Measurements from ENCODE around the gene PLCB1.

PLCB1 gene

DNA sequence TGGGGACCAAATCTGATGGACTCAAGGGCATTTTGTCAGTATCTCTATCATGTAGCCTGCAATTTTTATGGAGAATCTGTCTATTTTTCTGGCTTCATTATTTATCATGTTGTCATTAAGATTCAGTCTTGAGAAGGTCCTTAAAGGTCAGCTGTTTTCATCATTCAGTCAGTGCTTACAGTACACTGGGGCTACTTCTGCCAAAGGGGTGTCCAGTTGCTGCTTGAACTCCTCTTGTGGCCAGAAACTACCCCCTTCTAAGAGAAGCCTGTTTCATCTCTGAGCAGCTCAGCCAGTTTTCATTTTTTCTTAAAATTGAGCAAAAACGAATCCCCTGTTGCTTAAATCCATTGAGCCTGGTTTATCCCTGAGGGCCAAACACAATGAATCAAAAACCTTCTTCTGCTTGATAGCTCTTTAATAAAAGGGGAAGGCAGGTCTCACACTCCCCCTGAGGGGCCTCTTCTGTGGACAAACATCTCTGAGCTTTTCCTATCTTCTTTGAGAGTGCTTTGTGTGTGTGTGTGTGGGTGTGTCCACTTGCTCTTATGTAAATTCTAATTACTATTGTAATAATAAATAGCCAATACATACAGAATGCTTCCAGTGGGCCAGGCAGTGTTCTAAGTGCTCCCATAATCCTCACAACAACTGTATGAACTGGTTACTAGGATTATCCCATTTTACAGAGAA is 172.2 kb downstream of the PLCB1 start:
- DNase-seq, result no peak

DNA sequence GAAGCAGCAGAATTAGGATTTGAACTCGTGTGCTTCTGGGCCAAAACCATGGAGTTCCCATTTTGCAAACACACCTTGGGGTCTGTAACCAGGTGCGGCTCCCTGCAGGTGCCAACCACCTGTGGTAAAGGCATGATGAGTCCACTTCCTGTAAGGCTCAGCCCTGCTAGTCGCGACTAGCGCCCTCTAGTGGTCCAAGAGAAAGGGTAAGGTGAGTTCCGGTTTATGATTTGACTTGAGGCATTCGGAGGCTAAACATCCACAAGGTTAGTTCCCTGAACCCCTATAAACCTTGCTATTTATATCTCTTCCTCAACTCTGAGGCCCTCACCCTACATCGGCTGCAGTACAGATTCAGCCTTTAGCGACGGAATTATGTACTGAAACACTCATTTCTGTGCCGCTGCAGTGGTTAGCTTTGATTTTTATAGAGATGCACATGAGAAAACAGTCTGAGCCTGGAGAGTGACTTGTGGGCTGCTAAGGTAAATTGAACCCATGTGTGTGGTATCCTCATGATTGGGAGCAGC is 173.4 kb downstream of the PLCB1 start:
- DNase-seq, result peak; percentile 60 to 66

- no peak for DNase-seq
Observed at GRCh38 chr20:8306937-8307336, 174.9 kb downstream of the PLCB1 start.

GRCh38 chr20:8309634-8310033 is 177.6 kb downstream of the PLCB1 start:
- no peak for DNase-seq

DNA sequence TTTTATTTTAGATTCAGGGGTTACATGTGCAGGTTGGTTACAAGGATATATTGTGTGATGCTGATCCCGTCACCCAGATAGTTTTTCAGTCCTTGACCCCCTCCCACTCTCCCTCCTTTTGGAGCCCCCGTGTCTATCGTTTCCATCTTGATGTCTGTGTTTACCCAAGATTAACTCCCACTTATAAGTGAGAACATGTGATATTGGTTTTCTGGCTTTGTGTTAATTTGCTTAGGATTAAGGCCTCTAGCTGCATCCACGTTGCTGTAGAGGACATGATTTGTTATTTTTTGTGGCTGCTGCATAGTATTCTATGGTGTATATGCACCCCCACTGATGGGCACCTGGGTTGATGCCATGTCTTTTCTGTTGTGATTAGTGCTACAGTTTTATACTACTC is 178.6 kb downstream of the PLCB1 start:
- DNase-seq, result no peak

DNA sequence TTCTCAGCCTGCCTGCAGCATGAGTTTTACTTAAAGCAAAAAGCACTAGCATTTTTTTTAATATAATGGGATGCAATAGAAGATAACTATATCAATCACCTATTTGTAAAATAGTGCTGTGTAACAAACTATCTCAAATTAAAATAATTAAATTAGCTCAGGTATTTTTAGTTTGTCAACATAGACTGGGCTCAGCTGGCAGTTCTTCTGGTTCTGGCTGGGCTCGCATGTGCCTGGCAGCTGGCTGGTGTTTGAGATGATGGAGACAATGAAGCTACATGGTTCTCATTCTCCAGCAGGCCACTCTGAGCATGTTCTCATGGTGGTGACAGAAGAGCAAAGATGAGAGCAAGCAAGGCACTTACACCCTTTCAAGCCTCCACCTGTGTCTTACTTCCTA is 181.0 kb downstream of the PLCB1 start:
- no peak for DNase-seq

DNA sequence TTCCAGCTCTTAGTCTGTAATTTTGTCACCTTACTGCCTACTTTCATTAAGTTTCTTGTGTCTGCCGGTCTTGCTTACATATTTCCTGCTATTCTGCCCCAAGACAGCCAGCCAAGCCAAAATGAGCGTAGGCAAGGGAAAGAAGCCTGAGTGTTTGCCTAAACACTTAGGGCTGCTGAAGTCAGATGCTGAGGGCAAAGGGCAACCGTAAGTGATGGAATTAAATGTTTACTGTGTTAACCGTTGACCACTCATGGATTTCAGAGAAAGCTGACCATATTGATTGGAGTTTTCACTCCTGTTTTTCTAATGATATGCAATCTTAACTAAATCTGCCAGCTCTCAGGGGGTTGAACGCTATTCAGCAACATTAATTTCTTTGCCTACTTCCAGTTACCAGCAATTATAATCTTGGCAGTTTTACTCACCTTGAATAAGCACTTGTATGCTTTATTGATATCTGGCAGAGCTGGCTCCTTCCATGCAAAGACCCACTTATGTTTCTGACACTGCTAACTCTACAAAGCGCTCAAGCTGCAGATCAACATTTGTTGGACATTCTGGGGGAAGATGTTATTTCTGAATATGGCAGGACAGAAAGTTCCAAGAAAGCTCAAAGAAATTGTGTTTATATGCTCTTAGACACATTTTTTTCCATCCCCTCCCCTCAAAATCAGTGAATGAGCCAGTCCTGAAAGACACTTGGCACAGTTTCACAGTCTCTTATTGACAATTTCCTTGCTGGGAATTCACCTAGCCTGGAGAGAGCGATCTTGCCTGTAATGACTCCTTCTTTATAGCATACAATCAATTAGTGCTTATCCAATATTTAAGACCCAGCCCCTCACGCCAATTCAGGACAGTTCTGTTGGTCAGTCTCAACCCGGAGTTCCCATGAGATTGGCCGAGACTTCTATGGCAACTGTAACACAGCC is 183.8 kb downstream of the PLCB1 start:
- no peak for DNase-seq

GRCh38 chr20:8317448-8317847 is 185.4 kb downstream of the PLCB1 start:
- no peak for DNase-seq

DNA sequence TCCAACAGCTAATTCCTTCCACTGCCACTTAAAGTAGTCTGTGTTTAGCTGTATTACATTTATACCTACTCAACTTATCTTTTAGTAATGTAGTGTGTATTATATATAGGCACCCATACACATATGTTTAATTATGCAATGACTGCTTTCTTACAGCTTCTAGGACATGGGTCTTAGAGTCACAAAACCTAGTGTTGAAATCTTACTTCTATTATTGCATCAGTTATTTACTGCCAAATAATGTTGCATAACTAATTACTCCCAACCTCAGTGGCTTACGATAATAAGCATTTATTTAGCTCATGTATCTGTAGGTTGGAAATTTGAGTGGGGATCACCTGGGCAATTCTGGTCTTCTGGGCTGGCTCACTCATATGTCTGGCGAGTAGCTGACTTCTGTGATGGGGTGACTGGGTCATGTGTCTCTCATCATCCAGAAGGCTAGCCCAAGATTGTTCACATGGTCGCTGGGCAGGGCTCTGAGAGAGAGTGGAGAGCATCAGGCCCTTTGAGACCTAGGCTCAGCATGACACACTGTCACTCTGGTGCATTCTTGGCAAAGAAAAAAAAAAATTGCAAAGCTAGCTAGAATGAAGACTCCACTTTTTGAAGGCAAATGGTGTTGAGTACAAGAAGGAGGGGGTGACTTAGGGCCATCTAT is 187.0 kb downstream of the PLCB1 start:
- no peak for DNase-seq

DNA sequence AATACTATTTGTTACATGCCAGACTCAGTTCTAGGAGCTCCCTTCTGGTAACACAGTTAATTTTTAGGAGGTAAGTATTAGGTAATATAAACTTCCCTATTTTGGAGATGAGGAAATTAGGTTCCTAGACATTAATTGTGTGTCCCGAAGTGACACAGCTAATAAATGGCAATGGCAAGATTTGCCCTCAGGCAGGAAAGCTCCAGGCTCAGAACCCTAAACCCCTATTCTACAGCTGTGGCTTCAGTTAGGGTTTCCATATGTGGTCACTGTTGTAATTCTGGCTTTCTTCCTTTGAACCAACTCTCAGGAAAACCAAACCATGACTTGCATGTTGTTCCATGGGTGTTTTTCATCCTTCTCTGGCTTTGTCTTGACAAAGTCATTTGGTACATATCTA is 188.2 kb downstream of the PLCB1 start:
- no peak for DNase-seq

DNA sequence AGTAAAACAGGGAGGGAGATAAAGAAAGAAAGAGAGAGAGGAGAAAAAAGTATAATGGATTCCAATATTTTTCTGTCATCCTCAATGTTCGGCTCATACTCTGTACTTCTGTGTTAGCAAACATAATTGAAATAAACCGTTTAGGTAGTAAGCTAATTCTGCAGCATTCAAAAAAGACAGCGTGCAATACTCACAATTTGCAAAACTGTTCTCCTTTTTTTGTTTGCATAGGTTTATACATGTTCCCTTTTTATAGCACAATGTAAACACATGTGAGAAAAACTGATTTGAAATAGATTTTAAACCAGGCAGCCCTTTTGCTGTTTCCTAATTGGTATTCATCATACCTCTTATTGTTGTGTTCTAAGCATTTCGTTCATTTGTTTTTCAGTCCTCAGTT is 188.9 kb downstream of the PLCB1 start:
- no peak for DNase-seq

DNA sequence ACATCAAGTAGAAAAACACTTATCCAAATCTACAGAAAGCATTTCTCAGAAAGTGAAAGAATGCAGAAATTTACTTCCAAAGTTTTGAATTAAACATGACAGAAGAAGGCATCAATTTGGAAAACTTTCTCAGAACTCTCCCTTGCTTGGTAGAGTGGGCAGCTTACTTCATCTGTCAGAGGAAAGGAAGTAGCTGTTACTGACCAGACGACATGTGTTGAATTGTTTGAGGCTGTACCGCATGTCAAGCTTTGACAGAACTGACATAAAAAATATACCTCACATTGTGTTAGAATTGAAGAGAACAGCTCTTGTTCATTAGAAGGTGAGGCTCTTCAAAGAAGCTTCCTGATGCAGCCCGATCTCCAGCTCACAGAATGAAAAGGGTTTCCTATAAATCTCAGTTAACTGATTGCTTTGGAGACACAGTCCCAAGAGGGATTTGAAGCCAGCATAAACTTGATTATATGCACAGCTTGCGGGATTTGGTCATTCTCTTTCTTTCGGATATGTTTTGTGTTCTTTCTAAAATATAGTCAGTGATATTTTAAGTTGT is 190.7 kb downstream of the PLCB1 start:
- no peak for DNase-seq

DNA sequence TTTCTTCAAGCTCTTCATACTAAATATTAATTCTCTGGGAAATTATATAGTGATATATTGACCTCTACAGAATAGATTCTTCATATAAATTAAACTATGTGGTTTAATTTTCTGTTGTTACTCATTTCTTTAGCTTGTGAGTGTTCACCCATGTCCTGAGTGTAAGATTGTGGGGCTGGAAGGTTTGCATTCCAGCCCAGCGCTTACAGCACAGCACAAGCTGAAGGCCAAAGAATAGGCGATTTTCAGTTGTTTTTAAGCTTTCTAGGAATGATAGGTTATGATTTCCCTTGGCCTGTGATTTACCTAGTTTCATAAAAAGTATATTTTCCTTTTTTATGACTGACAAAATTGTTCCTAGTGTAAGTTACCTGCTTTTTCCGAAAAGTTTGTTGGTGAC is 194.1 kb downstream of the PLCB1 start:
- no peak for DNase-seq

GRCh38 chr20:8326899-8327298 is 194.8 kb downstream of the PLCB1 start:
- DNase-seq, result no peak

DNA sequence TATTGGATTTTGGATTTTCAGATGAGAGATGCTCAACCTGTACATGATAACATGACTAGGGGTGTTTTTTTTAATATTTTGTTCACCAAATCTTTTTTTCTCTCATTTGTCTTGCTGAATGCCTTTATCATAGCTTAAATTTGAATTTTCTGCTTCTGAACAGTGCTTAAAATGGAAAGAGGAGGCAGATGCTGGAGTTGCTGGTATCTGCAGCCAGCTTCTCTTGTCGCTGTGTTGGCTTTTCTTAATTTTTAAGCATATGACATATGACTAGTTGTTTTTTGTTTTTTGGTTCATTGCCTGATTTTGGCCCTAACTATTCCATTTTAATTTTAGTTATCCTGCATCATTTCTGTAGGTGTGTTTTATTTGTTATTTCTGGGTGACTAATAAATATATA is 196.1 kb downstream of the PLCB1 start:
- no peak for DNase-seq

GRCh38 chr20:8330319-8330784 is 198.3 kb downstream of the PLCB1 start:
- DNase-seq, result no peak

DNA sequence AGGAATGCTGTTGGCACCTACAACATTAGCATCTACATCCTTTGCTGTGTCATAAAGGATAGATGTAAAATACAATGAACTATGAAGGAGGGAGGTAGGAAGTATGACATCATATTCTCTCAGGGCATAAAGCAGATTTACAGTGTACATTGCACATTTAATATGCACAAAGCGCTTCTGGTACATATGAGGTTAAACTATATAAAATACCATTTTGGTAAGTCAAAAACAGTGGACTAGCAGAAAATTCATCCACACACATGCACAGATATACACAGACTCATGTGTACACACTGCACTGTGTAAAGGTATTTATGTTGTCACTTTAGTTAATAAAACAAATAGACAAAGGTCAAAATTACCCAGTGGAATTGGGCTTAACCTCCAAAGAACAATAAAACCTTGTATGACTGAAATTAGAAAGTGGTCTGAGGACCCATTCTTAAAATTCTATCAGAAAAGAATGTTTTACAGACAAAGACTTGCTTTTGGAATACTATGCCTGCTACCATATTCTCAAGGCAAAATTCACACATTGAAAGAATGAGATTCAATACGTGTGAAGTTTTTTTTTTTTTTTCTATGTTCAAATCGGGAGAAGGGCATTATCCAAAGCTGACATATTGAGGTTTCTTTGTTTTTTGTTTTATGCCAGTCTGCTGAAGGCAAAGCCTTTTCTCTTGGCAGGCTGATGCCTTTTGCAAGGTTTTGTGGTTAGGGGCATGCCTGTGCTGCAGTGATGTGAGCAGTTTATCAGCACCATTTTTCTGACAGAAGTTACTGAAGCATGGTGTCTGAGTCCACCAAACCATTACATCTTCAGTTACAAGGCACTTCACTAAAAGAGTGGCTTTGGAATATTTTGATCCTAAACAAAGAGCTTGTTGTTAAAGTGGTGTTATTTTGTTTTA is 199.0 kb downstream of the PLCB1 start:
- no peak for DNase-seq

- DNase-seq, result no peak
Observed at GRCh38 chr20:8331740-8332412, 199.8 kb downstream of the PLCB1 start.

- no peak for DNase-seq
Observed at GRCh38 chr20:8334641-8335040, 202.6 kb downstream of the PLCB1 start.

DNA sequence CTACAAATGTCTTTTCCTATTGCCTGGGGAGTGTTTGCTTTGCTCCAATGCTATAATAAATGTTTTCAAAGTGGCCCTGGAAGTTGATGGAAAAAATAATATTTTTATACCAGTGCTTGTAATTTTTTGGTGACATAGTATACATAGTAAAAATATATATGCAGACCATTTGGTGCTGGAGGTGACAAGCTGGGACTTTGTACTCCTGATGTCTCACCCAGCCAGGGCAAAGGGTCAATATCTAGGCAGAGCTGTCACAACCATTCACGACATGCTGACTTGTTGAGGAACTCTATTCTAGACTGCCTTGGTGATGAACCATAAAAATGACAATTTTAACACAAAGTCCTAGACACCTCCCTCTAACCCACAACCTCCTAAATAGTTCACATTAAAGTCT is 203.0 kb downstream of the PLCB1 start:
- no peak for DNase-seq

GRCh38 chr20:8335495-8336195 is 203.6 kb downstream of the PLCB1 start:
- DNase-seq, result no peak
